Measurements from ENCODE around the gene NUDT3. TPM values are rescaled to one million over a fixed set of nuclear protein-coding genes. Genes with fewer than 3 reads are reported as not detected.

Gene NUDT3
- total and polyA plus RNA-seq, 9 of the 15 experiments (the other 6 are each of a cell fraction or from before 2014, with no cell fraction given), result 5.4 to 81.2 (median 56.4) TPM

GRCh38 chr6:34392497-34393190 lies at the start of gene NUDT3 (continued):
- TF ChIP-seq FOS (IDR thresholded peaks at IDR 0.05; ENCODE audit: extremely low read depth, insufficient read length), result no peak
- peak; percentile 88; the same call in 1 of the 2 replicates for TF ChIP-seq HMGXB4 (CRISPR knock-in tag; IDR thresholded peaks at IDR 0.05)
- 0 out of 2 replicates have a peak, but pooled peaks have one; percentile 12 for TF ChIP-seq EHMT2 (IDR thresholded peaks at IDR 0.05)
- TF ChIP-seq ZNF696 (CRISPR knock-in tag; conservative IDR thresholded peaks at IDR 0.05), result no peak
- TF ChIP-seq KAT7 (CRISPR knock-in tag; IDR thresholded peaks at IDR 0.05; ENCODE audit: borderline replicate concordance), result no peak; the same call in 1 of the 2 replicates
- TF ChIP-seq YY1 (IDR thresholded peaks at IDR 0.05; ENCODE audit: borderline replicate concordance in 1 of 3, control insufficient read depth in 1 of 3, extremely low read depth in 1 of 3, insufficient read depth in 3 of 3, insufficient read length in 1 of 3, insufficient replicate concordance in 2 of 3, low read depth in 1 of 3, low read length in 2 of 3), result peak; percentile 91 to 99 (median 98)
- TF ChIP-seq PBX2 (CRISPR knock-in tag; IDR thresholded peaks at IDR 0.05; ENCODE audit: low read depth), result no peak
- TF ChIP-seq PBX2 (tag; conservative IDR thresholded peaks at IDR 0.05; ENCODE audit: low read depth), result no peak
- no peak for TF ChIP-seq GABPA (tag; conservative IDR thresholded peaks at IDR 0.05; ENCODE audit: low read depth)
- TF ChIP-seq TFAP4 (CRISPR knock-in tag; IDR thresholded peaks at IDR 0.05; ENCODE audit: borderline replicate concordance), result peak; percentile 91
- TF ChIP-seq NR2C2 (CRISPR knock-in tag; IDR thresholded peaks at IDR 0.05), result peak; percentile 70
- TF ChIP-seq NR2C2 (tag; IDR thresholded peaks at IDR 0.05), result peak; percentile 71
- TF ChIP-seq ZNF311 (CRISPR knock-in tag; IDR thresholded peaks at IDR 0.05), result no peak
- TF ChIP-seq CBX8 (IDR thresholded peaks at IDR 0.05; ENCODE audit: borderline replicate concordance, extremely low read depth, low read depth, low read length, poor library complexity, severe bottlenecking), result no peak
- TF ChIP-seq MCM7 (IDR thresholded peaks at IDR 0.05), result no peak
- no peak for TF ChIP-seq PKNOX1 (IDR thresholded peaks at IDR 0.05)
- TF ChIP-seq RBM17 (IDR thresholded peaks at IDR 0.05; ENCODE audit: borderline replicate concordance, low read depth, low read length), result no peak
- TF ChIP-seq CREB1 (IDR thresholded peaks at IDR 0.05), result peak; percentile 35; the same call in 1 of the 2 replicates
- peak; percentile 46; the same call in 1 of the 2 replicates for TF ChIP-seq CREB1 (CRISPR knock-in tag; IDR thresholded peaks at IDR 0.05)
- peak; percentile 88 to 91 for TF ChIP-seq KDM1A (IDR thresholded peaks at IDR 0.05)
- peak; percentile 99 for TF ChIP-seq HNRNPLL (IDR thresholded peaks at IDR 0.05; ENCODE audit: low read depth, low read length, poor library complexity, severe bottlenecking)
